ENCODE data around the gene MRPL42.
"Not testable (repeated sequence)": the region's sequence is repeated elsewhere in the genome, so short reads cannot be mapped to it uniquely, and the experiment has no call there.

MRPL42 gene

GRCh38 chr12:93447555-93448290 lies 19.6 kb upstream of the MRPL42 start:
- DNase-seq (ENCODE audit: low read depth, low spot score) = no peak

- no peak for DNase-seq (ENCODE audit: low read depth, low spot score)
Measured at GRCh38 chr12:93448796-93449195, 18.5 kb upstream of the MRPL42 start.

GRCh38 chr12:93449277-93449676 lies 18.0 kb upstream of the MRPL42 start:
- no peak for DNase-seq (ENCODE audit: low read depth, low spot score)

- no peak for DNase-seq (ENCODE audit: low read depth, low spot score)
Measured at GRCh38 chr12:93451423-93452158, 15.7 kb upstream of the MRPL42 start.

- no peak for DNase-seq (ENCODE audit: low read depth, low spot score)
Measured at GRCh38 chr12:93453633-93454032, 13.7 kb upstream of the MRPL42 start.

- no peak for DNase-seq (ENCODE audit: low read depth, low spot score)
Measured at GRCh38 chr12:93456077-93456476, 11.2 kb upstream of the MRPL42 start.

- DNase-seq (ENCODE audit: low read depth, low spot score) = no peak
Measured at GRCh38 chr12:93459097-93459496, 8.2 kb upstream of the MRPL42 start.

- no peak for DNase-seq (ENCODE audit: low read depth, low spot score)
Measured at GRCh38 chr12:93460003-93460402, 7.3 kb upstream of the MRPL42 start.

GRCh38 chr12:93460902-93461301 lies 6.4 kb upstream of the MRPL42 start:
- no peak for DNase-seq (ENCODE audit: low read depth, low spot score)

GRCh38 chr12:93461503-93461902 lies 5.8 kb upstream of the MRPL42 start:
- DNase-seq (ENCODE audit: low read depth, low spot score) = no peak

- DNase-seq (ENCODE audit: low read depth, low spot score) = no peak
Measured at GRCh38 chr12:93465841-93466240, 1.5 kb upstream of the MRPL42 start.

- no peak for DNase-seq (ENCODE audit: low read depth, low spot score)
Measured at GRCh38 chr12:93466625-93467350, 526 bp upstream of the MRPL42 start.

- no peak for DNase-seq (ENCODE audit: low read depth, low spot score)
Measured at GRCh38 chr12:93468008-93468371, 676 bp downstream of the MRPL42 start.

GRCh38 chr12:93469386-93469785 lies 2.1 kb downstream of the MRPL42 start:
- DNase-seq (ENCODE audit: low read depth, low spot score) = no peak

- DNase-seq (ENCODE audit: low read depth, low spot score) = no peak
Measured at GRCh38 chr12:93476555-93476954, 9.2 kb downstream of the MRPL42 start.

GRCh38 chr12:93482721-93483120 lies 15.4 kb downstream of the MRPL42 start:
- DNase-seq (ENCODE audit: low read depth, low spot score) = no peak

- no peak for DNase-seq (ENCODE audit: low read depth, low spot score)
Measured at GRCh38 chr12:93483151-93483807, 16.0 kb downstream of the MRPL42 start.

- DNase-seq (ENCODE audit: low read depth, low spot score) = no peak
Measured at GRCh38 chr12:93484315-93484981, 17.1 kb downstream of the MRPL42 start.

- not testable (repeated sequence) for DNase-seq (ENCODE audit: low read depth, low spot score)
Measured at GRCh38 chr12:93492808-93493207, 25.5 kb downstream of the MRPL42 start.

GRCh38 chr12:93494096-93494495 lies 26.8 kb downstream of the MRPL42 start:
- DNase-seq (ENCODE audit: low read depth, low spot score) = no peak

GRCh38 chr12:93497456-93497855 lies 30.1 kb downstream of the MRPL42 start:
- DNase-seq (ENCODE audit: low read depth, low spot score) = no peak

Measured in smooth muscle cell of the brain vasculature (primary cell).